ENCODE data around the gene PDHA1.

DNA sequence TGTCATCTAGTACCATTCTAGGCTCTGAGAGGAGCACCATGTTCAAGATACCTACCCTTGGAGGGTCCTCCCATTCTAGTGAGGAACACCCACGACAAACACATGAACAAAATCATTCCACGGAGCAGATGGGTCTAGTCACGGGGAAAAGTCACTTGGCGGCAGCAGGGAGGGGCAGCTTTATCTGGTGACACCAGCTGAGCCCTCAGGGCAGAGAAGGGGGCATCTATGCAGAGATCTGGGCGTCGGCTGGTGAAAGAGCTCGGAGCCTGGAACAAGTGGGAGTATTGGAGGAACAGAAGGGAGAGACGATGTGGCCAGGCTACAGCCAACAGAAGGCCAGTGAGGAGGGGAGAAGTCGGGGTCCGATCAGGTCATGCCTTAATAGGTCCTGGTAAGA is 11.9 kb upstream of the PDHA1 start:
- TF ChIP-seq CTCF (conservative IDR thresholded peaks at IDR 0.05; ENCODE audit: low read depth, low read length) (no peak), RAD21 (IDR thresholded peaks at IDR 0.05; ENCODE audit: low read length) (no peak), POLR2A (IDR thresholded peaks at IDR 0.05; ENCODE audit: low read depth, low read length) (no peak), NFE2L2 (IDR thresholded peaks at IDR 0.05; ENCODE audit: low read depth, low read length) (no peak), MAFK (IDR thresholded peaks at IDR 0.05; ENCODE audit: low read depth, low read length) (no peak), SMC3 (IDR thresholded peaks at IDR 0.05; ENCODE audit: low read depth, low read length) (no peak)
- TF ChIP-seq, protein P1, sequence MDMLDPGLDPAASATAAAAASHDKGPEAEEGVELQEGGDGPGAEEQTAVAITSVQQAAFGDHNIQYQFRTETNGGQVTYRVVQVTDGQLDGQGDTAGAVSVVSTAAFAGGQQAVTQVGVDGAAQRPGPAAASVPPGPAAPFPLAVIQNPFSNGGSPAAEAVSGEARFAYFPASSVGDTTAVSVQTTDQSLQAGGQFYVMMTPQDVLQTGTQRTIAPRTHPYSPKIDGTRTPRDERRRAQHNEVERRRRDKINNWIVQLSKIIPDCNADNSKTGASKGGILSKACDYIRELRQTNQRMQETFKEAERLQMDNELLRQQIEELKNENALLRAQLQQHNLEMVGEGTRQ (IDR thresholded peaks at IDR 0.05; ENCODE audit: low read depth, low read length) = no peak
- TF ChIP-seq, protein P2, sequence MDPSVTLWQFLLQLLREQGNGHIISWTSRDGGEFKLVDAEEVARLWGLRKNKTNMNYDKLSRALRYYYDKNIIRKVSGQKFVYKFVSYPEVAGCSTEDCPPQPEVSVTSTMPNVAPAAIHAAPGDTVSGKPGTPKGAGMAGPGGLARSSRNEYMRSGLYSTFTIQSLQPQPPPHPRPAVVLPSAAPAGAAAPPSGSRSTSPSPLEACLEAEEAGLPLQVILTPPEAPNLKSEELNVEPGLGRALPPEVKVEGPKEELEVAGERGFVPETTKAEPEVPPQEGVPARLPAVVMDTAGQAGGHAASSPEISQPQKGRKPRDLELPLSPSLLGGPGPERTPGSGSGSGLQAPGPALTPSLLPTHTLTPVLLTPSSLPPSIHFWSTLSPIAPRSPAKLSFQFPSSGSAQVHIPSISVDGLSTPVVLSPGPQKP (IDR thresholded peaks at IDR 0.05; ENCODE audit: borderline replicate concordance, low read depth, low read length) = no peak

All from IMR-90 (cell line).